ENCODE measurements around the gene BLOC1S3. TPM values are rescaled to one million over a fixed set of nuclear protein-coding genes. Genes with fewer than 3 reads are reported as not detected.
"Not testable (repeated sequence)": the region's sequence is repeated elsewhere in the genome, so short reads cannot be mapped to it uniquely, and the experiment has no call there.

The BLOC1S3 gene
- polyA plus RNA-seq, 10 donors: 5.9 to 9.0 (median 7.7) TPM

- DNase-seq: no peak
Measured at GRCh38 chr19:45218426-45218825, 39.8 kb downstream of the BLOC1S3 start.

- no peak for DNase-seq
Measured at GRCh38 chr19:45218911-45219743, 40.5 kb downstream of the BLOC1S3 start.

GRCh38 chr19:45222724-45223123 is 44.1 kb downstream of the BLOC1S3 start:
- DNase-seq: no peak

GRCh38 chr19:45223879-45224278 is 45.3 kb downstream of the BLOC1S3 start:
- no peak for DNase-seq

- DNase-seq: no peak
Measured at GRCh38 chr19:45224645-45225044, 46.1 kb downstream of the BLOC1S3 start.

- not testable (repeated sequence) for DNase-seq
Measured at GRCh38 chr19:45229056-45229455, 50.5 kb downstream of the BLOC1S3 start.

Other genes starting within 250 kb of the BLOC1S3 start
- gene APOC4, start 236.5 kb upstream of the BLOC1S3 start, polyA plus RNA-seq (ENCODE audit: insufficient read length in 10 of 10): not detected
- gene APOC2, start 232.7 kb upstream of the BLOC1S3 start, polyA plus RNA-seq (ENCODE audit: insufficient read length in 10 of 10): 1 to 10 TPM in 1 of 10 donors, under 1 TPM in 5, not detected in 4; 0.31 to 1.5 (median 0.49) TPM
- gene CLPTM1, start 223.4 kb upstream of the BLOC1S3 start, polyA plus RNA-seq (ENCODE audit: insufficient read length in 10 of 10): 10 to 100 TPM; 45.6 to 58.2 (median 53.1) TPM
- 1 to 10 TPM; 3.0 to 5.6 (median 4.5) TPM for gene RELB, start 177.3 kb upstream of the BLOC1S3 start, polyA plus RNA-seq (ENCODE audit: insufficient read length in 10 of 10)
- 10 to 100 TPM; 34.6 to 69.2 (median 44.1) TPM for gene CLASRP, start 139.7 kb upstream of the BLOC1S3 start, polyA plus RNA-seq (ENCODE audit: insufficient read length in 10 of 10)
- gene ZNF296, start 102.3 kb upstream of the BLOC1S3 start, polyA plus RNA-seq (ENCODE audit: insufficient read length in 10 of 10): 1 to 10 TPM in 2 of 10 donors, under 1 TPM in 7, not detected in 1; 0.34 to 1.1 (median 0.70) TPM
- 10 to 100 TPM; 14.5 to 23.9 (median 21.5) TPM for gene GEMIN7, start 99.5 kb upstream of the BLOC1S3 start, polyA plus RNA-seq (ENCODE audit: insufficient read length in 10 of 10)
- gene PPP1R37, start 85.6 kb upstream of the BLOC1S3 start, polyA plus RNA-seq (ENCODE audit: insufficient read length in 10 of 10): 10 to 100 TPM; 15.8 to 23.8 (median 19.4) TPM
- gene NKPD1, start 17.8 kb upstream of the BLOC1S3 start, polyA plus RNA-seq (ENCODE audit: insufficient read length in 10 of 10): under 1 TPM; 0.07 to 0.74 (median 0.18) TPM
- gene TRAPPC6A, start 547 bp upstream of the BLOC1S3 start, polyA plus RNA-seq (ENCODE audit: insufficient read length in 10 of 10): 10 to 100 TPM; 15.3 to 28.5 (median 19.5) TPM
- gene EXOC3L2, start 66.6 kb downstream of the BLOC1S3 start, polyA plus RNA-seq (ENCODE audit: insufficient read length in 10 of 10): 1 to 10 TPM in 7 of 10 donors, under 1 TPM in 3; 0.71 to 2.6 (median 1.2) TPM
- 10 to 100 TPM; 20.2 to 35.0 (median 28.6) TPM for gene MARK4, start 72.5 kb downstream of the BLOC1S3 start, polyA plus RNA-seq (ENCODE audit: insufficient read length in 10 of 10)
- gene CKM, start 144.1 kb downstream of the BLOC1S3 start, polyA plus RNA-seq (ENCODE audit: insufficient read length in 10 of 10): 1,000 to 10,000 TPM; 1,344 to 3,569 (median 3,092) TPM
- 1 to 10 TPM in 2 of 10 donors, under 1 TPM in 6, not detected in 2; 0.16 to 8.9 (median 0.24) TPM for gene KLC3, start 162.0 kb downstream of the BLOC1S3 start, polyA plus RNA-seq (ENCODE audit: insufficient read length in 10 of 10)
- 10 to 100 TPM; 12.0 to 18.1 (median 15.9) TPM for gene ERCC2, start 191.8 kb downstream of the BLOC1S3 start, polyA plus RNA-seq (ENCODE audit: insufficient read length in 10 of 10)
- 10 to 100 TPM in 2 of 10 donors, 1 to 10 TPM in 8; 2.5 to 12.8 (median 3.9) TPM for gene PPP1R13L, start 226.3 kb downstream of the BLOC1S3 start, polyA plus RNA-seq (ENCODE audit: insufficient read length in 10 of 10)
- gene POLR1G, start 227.9 kb downstream of the BLOC1S3 start, polyA plus RNA-seq (ENCODE audit: insufficient read length in 10 of 10): 1 to 10 TPM; 3.0 to 6.2 (median 4.3) TPM
- gene ERCC1, start 245.1 kb downstream of the BLOC1S3 start, polyA plus RNA-seq (ENCODE audit: insufficient read length in 10 of 10): 100 to 1,000 TPM in 1 of 10 donors, 10 to 100 TPM in 9; 81.8 to 106 (median 91.7) TPM